MM.1S (cell line): ENCODE measurements around the gene PLA2G6.

Source experiments
- DNase-seq: peaks from one replicate; pipeline ENCODE4 v3.0.0-alpha.2; 2015
- H2AFZ ChIP-seq: fragments of 300-600 bp; sonication (generic); 2 replicates; pipeline ENCODE4 v1.6.0; 2016; ENCODE audit warnings: antibody characterized with exemption, low read length
- H3F3A ChIP-seq: fragments of 300-600 bp; sonication (generic); 2 replicates; pipeline ENCODE4 v1.6.1; 2016; ENCODE audit warnings: mild to moderate bottlenecking, antibody characterized with exemption, low read length, moderate library complexity, mixed read lengths; ENCODE audit not compliant: insufficient read depth
- H3K27ac ChIP-seq: fragments of 300-600 bp; sonication (generic); 2 replicates; pipeline ENCODE4 v1.5.1; 2016; ENCODE audit warnings: mild to moderate bottlenecking, low read length
- H3K27me3 ChIP-seq: fragments of 300-600 bp; sonication (generic); replicated peaks from 2 replicates; pipeline ENCODE4 v1.6.0; 2016; ENCODE audit warnings: low read length; ENCODE audit not compliant: insufficient read depth
- H3K36me3 ChIP-seq: fragments of 300-600 bp; sonication (generic); replicated peaks from 2 replicates; pipeline ENCODE4 v1.6.1; 2016; ENCODE audit warnings: mild to moderate bottlenecking, low read length, mixed read lengths; ENCODE audit not compliant: insufficient read depth
- H3K4me1 ChIP-seq: fragments of 300-600 bp; sonication (generic); 2 replicates; pipeline ENCODE4 v1.6.1; 2016; ENCODE audit warnings: low read length, mixed read lengths
- H3K4me2 ChIP-seq: fragments of 300-600 bp; sonication (generic); 2 replicates; pipeline ENCODE4 v1.6.0; 2016; ENCODE audit warnings: low read depth, low read length
- H3K4me3 ChIP-seq: fragments of 300-600 bp; sonication (generic); 2 replicates; pipeline ENCODE4 v1.5.1; 2016; ENCODE audit warnings: low read length, mixed read lengths
- H3K79me2 ChIP-seq: fragments of 300-600 bp; sonication (generic); 2 replicates; pipeline ENCODE4 v1.6.1; 2016; ENCODE audit warnings: mixed run types, low read length, mixed read lengths
- H3K9ac ChIP-seq: fragments of 300-600 bp; sonication (generic); 2 replicates; pipeline ENCODE4 v1.6.1; 2016; ENCODE audit warnings: low read length, mixed read lengths
- H3K9me2 ChIP-seq: fragments of 300-600 bp; sonication (generic); replicated peaks from 2 replicates; pipeline ENCODE4 v1.6.1; 2016; ENCODE audit warnings: mild to moderate bottlenecking, low read length, mixed read lengths; ENCODE audit not compliant: insufficient read depth
- H3K9me3 ChIP-seq: fragments of 300-600 bp; sonication (generic); replicated peaks from 2 replicates; pipeline ENCODE4 v1.6.1; 2016; ENCODE audit warnings: mild to moderate bottlenecking, low read length, mixed read lengths; ENCODE audit not compliant: insufficient read depth
- H4K20me1 ChIP-seq: fragments of 300-600 bp; sonication (generic); 2 replicates; pipeline ENCODE4 v1.6.1; 2016; ENCODE audit warnings: mild to moderate bottlenecking, low read length, moderate library complexity, mixed read lengths; ENCODE audit not compliant: insufficient read depth
- CTCF ChIP-seq: fragments of 300-600 bp; sonication (generic); IDR thresholded peaks from 2 replicates; pipeline ENCODE4 v1.5.1; 2016; ENCODE audit warnings: antibody characterized with exemption, low read length, mixed read lengths
- EZH2 ChIP-seq: fragments of 300-600 bp; sonication (generic); optimal IDR thresholded peaks from 2 replicates; pipeline ENCODE3; 2017; ENCODE audit warnings: low read depth, mild to moderate bottlenecking, antibody characterized with exemption, low read length, mixed read lengths
- EZH2phosphoT487 ChIP-seq: fragments of 300-600 bp; sonication (generic); IDR thresholded peaks from 2 replicates; pipeline ENCODE4 v1.6.1; 2018; ENCODE audit warnings: antibody characterized with exemption, low read length

PLA2G6 gene

GRCh38 chr22:38211556-38211955 lies 29.9 kb upstream of the PLA2G6 start:
- no peak overlapping the region for H3K27ac ChIP-seq
- H3K4me2 ChIP-seq: no peak overlapping the region
- no peak overlapping the region for H3K4me3 ChIP-seq
- no peaks in the 10 kb centered on the region for H3K36me3 ChIP-seq
- no peak overlapping the region for H3K9ac ChIP-seq
- no peaks in the 10 kb centered on the region for H3K9me3 ChIP-seq
- no peak for DNase-seq
- H3K79me2 ChIP-seq: peaks cover 70% of the 10 kb centered on the region
- no peaks in the 10 kb centered on the region for H3K27me3 ChIP-seq
- H2AFZ ChIP-seq: no peak overlapping the region
- H3K9me2 ChIP-seq: no peaks in the 10 kb centered on the region
- H4K20me1 ChIP-seq: no peaks in the 10 kb centered on the region
- peaks cover 12% of the 10 kb centered on the region; the same call in 1 of the 2 replicates for H3F3A ChIP-seq
- TF ChIP-seq CTCF (no peak), EZH2 (no peak), EZH2phosphoT487 (no peak)
- H3K4me1 ChIP-seq: peaks cover 14% of the 10 kb centered on the region

GRCh38 chr22:38208551-38208968 lies 26.9 kb upstream of the PLA2G6 start:
- peaks cover 85% of the 10 kb centered on the region for H3K79me2 ChIP-seq
- no peaks in the 10 kb centered on the region for H3K9me2 ChIP-seq
- H3K36me3 ChIP-seq: no peaks in the 10 kb centered on the region
- H2AFZ ChIP-seq: no peak overlapping the region
- H4K20me1 ChIP-seq: no peaks in the 10 kb centered on the region
- no peak overlapping the region for H3K9ac ChIP-seq
- 0 out of 2 replicates have a peak, but pooled peaks cover 2% of the 10 kb centered on the region for H3F3A ChIP-seq
- H3K4me3 ChIP-seq: no peak overlapping the region
- H3K27me3 ChIP-seq: no peaks in the 10 kb centered on the region
- DNase-seq: no peak
- H3K9me3 ChIP-seq: no peaks in the 10 kb centered on the region
- no peak overlapping the region for H3K27ac ChIP-seq
- TF ChIP-seq EZH2 (no peak), CTCF (no peak), EZH2phosphoT487 (no peak)
- H3K4me1 ChIP-seq: peaks cover 13% of the 10 kb centered on the region
- no peak overlapping the region for H3K4me2 ChIP-seq

- no peak for DNase-seq
- no peaks in the 10 kb centered on the region for H4K20me1 ChIP-seq
- no peak overlapping the region for H2AFZ ChIP-seq
- peaks cover 6% of the 10 kb centered on the region; the same call in 1 of the 2 replicates for H3F3A ChIP-seq
- no peaks in the 10 kb centered on the region for H3K9me2 ChIP-seq
- no peaks in the 10 kb centered on the region for H3K36me3 ChIP-seq
- no peaks in the 10 kb centered on the region for H3K27me3 ChIP-seq
- H3K4me2 ChIP-seq: no peak overlapping the region
- no peak overlapping the region for H3K4me3 ChIP-seq
- H3K9me3 ChIP-seq: no peaks in the 10 kb centered on the region
- TF ChIP-seq EZH2: no peak
- no peak for TF ChIP-seq EZH2phosphoT487
- no peak for TF ChIP-seq CTCF
- H3K79me2 ChIP-seq: peaks cover 86% of the 10 kb centered on the region
- no peak overlapping the region for H3K9ac ChIP-seq
- peaks cover 8% of the 10 kb centered on the region; the same call in 1 of the 2 replicates for H3K4me1 ChIP-seq
- no peak overlapping the region for H3K27ac ChIP-seq
Measured at GRCh38 chr22:38207898-38208432, 26.3 kb upstream of the PLA2G6 start.
